Peyer's patch (tissue), 4 donors: ENCODE measurements around the gene NSUN3. TPM values are rescaled to one million over a fixed set of nuclear protein-coding genes. Genes with fewer than 3 reads are reported as not detected.

Experiments used
- DNase-seq, 3 donors: peaks; one replicate each; pipeline ENCODE4 v3.0.0-alpha.2; 2017 to 2019
- H3K27ac ChIP-seq, 4 donors: fragments of 200-600 bp; sonication (generic); one replicate each; pipeline ENCODE4 v1.5.1; 2016 to 2019
- H3K27me3 ChIP-seq, 2 donors: fragments of 200-600 bp; sonication (generic); one replicate each; pipeline ENCODE4 v1.5.1; 2019
- H3K36me3 ChIP-seq, 3 donors: fragments of 200-600 bp; sonication (generic); one replicate each; pipeline ENCODE4 v1.5.1; 2016 to 2019
- H3K4me1 ChIP-seq, 4 donors: fragments of 200-600 bp; sonication (generic); one replicate each; pipeline ENCODE4 v1.5.1; 2016 to 2019
- H3K4me3 ChIP-seq, 4 donors: fragments of 200-600 bp; sonication (generic); 1 replicate in 3 of 4; 2 replicates in 1 of 4; pipeline ENCODE4 v1.5.1; 2016 to 2019; ENCODE audit warnings: mild to moderate bottlenecking in 1 of 4
- H3K9me3 ChIP-seq, 4 donors: fragments of 200-600 bp; sonication (generic); one replicate each; pipeline ENCODE4 v1.5.1; 2016 to 2019; ENCODE audit warnings: mild to moderate bottlenecking in 1 of 4
- POLR2A ChIP-seq, 2 donors: fragments of 450-650 bp; IDR thresholded peaks; one replicate each; pipeline ENCODE4 v1.5.1; 2017; ENCODE audit warnings: antibody characterized with exemption in 2 of 2, mild to moderate bottlenecking in 2 of 2, moderate library complexity in 2 of 2
- total RNA-seq, 4 donors: library from RNA; depleted of rRNA; stranded (reverse); fragments of >200 nt; gene quantifications; one replicate each; pipeline ENCODE4 v1.1.0, GENCODE V29; 2016
- TF ChIP-seq, protein P1 (sequence below), 6 experiments: fragments of 450-650 bp in 4 of 6; fragments of 200-600 bp in 2 of 6; sonication (generic) in 1 of 6; IDR thresholded peaks; one replicate each; pipeline ENCODE4 v1.5.1; 2017 to 2019; ENCODE audit warnings: antibody characterized with exemption in 6 of 6, mild to moderate bottlenecking in 3 of 6, moderate library complexity in 1 of 6

Gene NSUN3
- total RNA-seq, 4 donors from 2014 or later, result 19.7 to 56.9 (median 22.9) TPM

DNA sequence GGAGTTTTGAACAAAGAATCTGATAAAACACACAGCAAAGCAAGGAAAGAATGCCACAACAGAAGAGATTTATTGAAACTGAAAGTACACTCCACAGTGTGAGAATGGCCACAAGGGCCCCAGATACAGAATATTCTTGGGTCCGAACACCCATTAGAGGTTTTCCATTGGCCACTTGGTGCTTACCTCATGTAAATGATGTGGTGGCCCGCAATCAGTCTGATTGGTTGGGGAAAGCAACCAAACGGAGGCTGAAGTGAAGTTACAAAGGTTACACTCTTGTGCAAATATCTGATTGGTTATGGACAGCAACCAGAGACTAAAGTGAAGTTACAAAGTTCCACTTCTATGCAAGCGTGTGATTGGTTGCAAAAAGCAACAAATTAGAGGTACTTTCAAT is 20.4 kb downstream of the NSUN3 start:
- H3K27me3 ChIP-seq, result no peaks in the 10 kb centered on the region
- H3K4me1 ChIP-seq, result peaks cover 0 to 4% (median 0%) of the 10 kb centered on the region in 4 donors
- peaks cover 0 to 22% (median 0%) of the 10 kb centered on the region in 3 donors for H3K36me3 ChIP-seq
- H3K4me3 ChIP-seq, result no peak overlapping the region
- TF ChIP-seq, protein P1, sequence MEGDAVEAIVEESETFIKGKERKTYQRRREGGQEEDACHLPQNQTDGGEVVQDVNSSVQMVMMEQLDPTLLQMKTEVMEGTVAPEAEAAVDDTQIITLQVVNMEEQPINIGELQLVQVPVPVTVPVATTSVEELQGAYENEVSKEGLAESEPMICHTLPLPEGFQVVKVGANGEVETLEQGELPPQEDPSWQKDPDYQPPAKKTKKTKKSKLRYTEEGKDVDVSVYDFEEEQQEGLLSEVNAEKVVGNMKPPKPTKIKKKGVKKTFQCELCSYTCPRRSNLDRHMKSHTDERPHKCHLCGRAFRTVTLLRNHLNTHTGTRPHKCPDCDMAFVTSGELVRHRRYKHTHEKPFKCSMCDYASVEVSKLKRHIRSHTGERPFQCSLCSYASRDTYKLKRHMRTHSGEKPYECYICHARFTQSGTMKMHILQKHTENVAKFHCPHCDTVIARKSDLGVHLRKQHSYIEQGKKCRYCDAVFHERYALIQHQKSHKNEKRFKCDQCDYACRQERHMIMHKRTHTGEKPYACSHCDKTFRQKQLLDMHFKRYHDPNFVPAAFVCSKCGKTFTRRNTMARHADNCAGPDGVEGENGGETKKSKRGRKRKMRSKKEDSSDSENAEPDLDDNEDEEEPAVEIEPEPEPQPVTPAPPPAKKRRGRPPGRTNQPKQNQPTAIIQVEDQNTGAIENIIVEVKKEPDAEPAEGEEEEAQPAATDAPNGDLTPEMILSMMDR (IDR thresholded peaks at IDR 0.05), result no peak
- TF ChIP-seq POLR2A (IDR thresholded peaks at IDR 0.05), result no peak
- no peak for DNase-seq
- H3K9me3 ChIP-seq, result no peaks in the 10 kb centered on the region
- H3K27ac ChIP-seq, result no peak overlapping the region

- Histone ChIP-seq H3K9me3 (no peaks in the 10 kb centered on the region), H3K27me3 (no peaks in the 10 kb centered on the region), H3K27ac (no peak overlapping the region), H3K4me3 (no peak overlapping the region), H3K36me3 (peaks cover 0 to 45% (median 0%) of the 10 kb centered on the region in 3 donors), H3K4me1 (no peaks in the 10 kb centered on the region)
- TF ChIP-seq POLR2A (IDR thresholded peaks at IDR 0.05), result no peak
- TF ChIP-seq, protein P1 (IDR thresholded peaks at IDR 0.05), result no peak
- DNase-seq, result no peak
Observed at GRCh38 chr3:94089126-94089525, 26.3 kb downstream of the NSUN3 start.

- H3K27ac ChIP-seq, result no peak overlapping the region
- H3K36me3 ChIP-seq, result peaks cover 0 to 56% (median 0%) of the 10 kb centered on the region in 3 donors
- no peaks in the 10 kb centered on the region for H3K27me3 ChIP-seq
Observed at GRCh38 chr3:94092086-94092485, 29.2 kb downstream of the NSUN3 start.

DNA sequence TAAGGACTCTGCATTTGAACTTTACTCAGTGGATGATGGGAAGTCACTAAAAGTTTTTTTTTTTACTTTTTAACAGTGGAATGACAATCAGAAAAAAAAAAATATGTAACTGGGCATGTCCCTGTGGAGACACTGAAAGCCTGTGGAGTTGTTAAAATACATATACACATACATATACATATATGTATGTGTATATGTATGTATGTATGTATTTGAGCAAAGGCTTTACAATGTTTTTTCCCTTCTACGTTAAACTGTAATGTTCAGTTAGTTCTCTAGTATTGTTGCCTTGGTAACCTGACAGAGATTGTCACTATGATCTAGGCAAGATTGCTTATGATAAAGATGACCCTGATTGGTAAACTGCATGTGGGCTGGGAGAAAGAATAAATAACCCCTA is 30.3 kb downstream of the NSUN3 start:
- no peaks in the 10 kb centered on the region for H3K4me1 ChIP-seq
- H3K27me3 ChIP-seq, result no peaks in the 10 kb centered on the region
- no peak overlapping the region for H3K4me3 ChIP-seq
- no peak overlapping the region for H3K27ac ChIP-seq
- peaks cover 0 to 58% (median 0%) of the 10 kb centered on the region in 3 donors for H3K36me3 ChIP-seq
- H3K9me3 ChIP-seq, result no peaks in the 10 kb centered on the region
- no peak for TF ChIP-seq POLR2A (IDR thresholded peaks at IDR 0.05)
- TF ChIP-seq, protein P1 (IDR thresholded peaks at IDR 0.05), result no peak
- no peak for DNase-seq

More at GRCh38 chr3:94092086-94092485, 29.2 kb downstream of the NSUN3 start:
- Histone ChIP-seq H3K9me3 (no peaks in the 10 kb centered on the region), H3K4me3 (no peak overlapping the region), H3K4me1 (no peaks in the 10 kb centered on the region)
- DNase-seq, result no peak
- TF ChIP-seq POLR2A (IDR thresholded peaks at IDR 0.05), result no peak
- TF ChIP-seq, protein P1 (IDR thresholded peaks at IDR 0.05), result no peak

DNA sequence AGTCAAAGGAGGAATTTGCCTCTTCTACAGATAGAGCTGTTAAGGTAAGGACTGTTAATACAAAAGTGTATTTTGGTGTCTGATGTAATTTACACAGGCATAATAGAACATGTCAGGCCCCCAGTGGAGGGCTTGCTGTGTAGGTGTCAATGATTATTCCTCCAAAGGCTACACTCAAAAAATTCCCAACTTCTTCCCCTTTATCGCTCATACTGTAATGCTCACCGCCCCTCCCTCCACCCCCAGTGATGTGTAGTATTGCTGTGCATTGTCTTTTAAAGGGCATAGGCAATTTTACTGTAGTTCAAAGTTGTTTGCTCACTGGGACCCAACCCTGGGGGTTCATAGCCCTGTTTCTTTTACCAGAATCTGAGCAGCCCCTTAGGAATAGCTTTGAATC is 32.2 kb downstream of the NSUN3 start:
- H3K27ac ChIP-seq, result no peak overlapping the region
- H3K27me3 ChIP-seq, result no peaks in the 10 kb centered on the region
- H3K9me3 ChIP-seq, result no peaks in the 10 kb centered on the region
- peaks cover 0 to 67% (median 0%) of the 10 kb centered on the region in 3 donors for H3K36me3 ChIP-seq
- H3K4me3 ChIP-seq, result no peak overlapping the region
- TF ChIP-seq, protein P1 (IDR thresholded peaks at IDR 0.05), result no peak
- no peak for TF ChIP-seq POLR2A (IDR thresholded peaks at IDR 0.05)
- no peak for DNase-seq
- no peaks in the 10 kb centered on the region for H3K4me1 ChIP-seq

DNA sequence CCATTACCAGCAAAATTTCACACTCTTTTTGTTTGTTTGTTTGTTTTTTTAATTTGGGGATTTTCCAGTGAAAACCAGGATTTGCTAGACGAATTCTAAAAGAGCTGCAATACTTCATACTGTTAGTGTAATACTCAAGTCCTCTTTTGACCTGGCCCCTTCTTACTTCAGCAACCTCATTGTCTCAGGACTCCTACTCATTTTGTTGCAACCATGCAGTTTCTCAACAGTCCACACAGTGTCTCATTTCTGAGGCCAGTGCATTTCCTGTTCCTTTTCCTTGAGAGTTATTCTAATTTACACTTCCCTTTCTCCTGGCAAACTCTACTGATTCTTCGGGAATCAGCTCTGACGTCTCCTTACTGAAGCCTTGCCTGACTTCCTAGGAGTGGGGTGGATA is 35.6 kb downstream of the NSUN3 start:
- H3K4me1 ChIP-seq, result no peaks in the 10 kb centered on the region

More for the DNA sequence above, 35.6 kb downstream of the NSUN3 start:
- Histone ChIP-seq H3K27me3 (no peaks in the 10 kb centered on the region), H3K36me3 (peaks cover 0 to 63% (median 0%) of the 10 kb centered on the region in 3 donors), H3K27ac (no peak overlapping the region), H3K9me3 (no peaks in the 10 kb centered on the region), H3K4me3 (no peak overlapping the region)
- DNase-seq, result no peak
- TF ChIP-seq, protein P1 (IDR thresholded peaks at IDR 0.05), result no peak
- no peak for TF ChIP-seq POLR2A (IDR thresholded peaks at IDR 0.05)
